Cortex of kidney (tissue), 1 donor: ENCODE data around the gene ZDHHC12.

Experiments
- DNase-seq: peaks from one replicate; lab custom pipeline; 2025; lab: John Stamatoyannopoulos, UW

The ZDHHC12 gene

DNA sequence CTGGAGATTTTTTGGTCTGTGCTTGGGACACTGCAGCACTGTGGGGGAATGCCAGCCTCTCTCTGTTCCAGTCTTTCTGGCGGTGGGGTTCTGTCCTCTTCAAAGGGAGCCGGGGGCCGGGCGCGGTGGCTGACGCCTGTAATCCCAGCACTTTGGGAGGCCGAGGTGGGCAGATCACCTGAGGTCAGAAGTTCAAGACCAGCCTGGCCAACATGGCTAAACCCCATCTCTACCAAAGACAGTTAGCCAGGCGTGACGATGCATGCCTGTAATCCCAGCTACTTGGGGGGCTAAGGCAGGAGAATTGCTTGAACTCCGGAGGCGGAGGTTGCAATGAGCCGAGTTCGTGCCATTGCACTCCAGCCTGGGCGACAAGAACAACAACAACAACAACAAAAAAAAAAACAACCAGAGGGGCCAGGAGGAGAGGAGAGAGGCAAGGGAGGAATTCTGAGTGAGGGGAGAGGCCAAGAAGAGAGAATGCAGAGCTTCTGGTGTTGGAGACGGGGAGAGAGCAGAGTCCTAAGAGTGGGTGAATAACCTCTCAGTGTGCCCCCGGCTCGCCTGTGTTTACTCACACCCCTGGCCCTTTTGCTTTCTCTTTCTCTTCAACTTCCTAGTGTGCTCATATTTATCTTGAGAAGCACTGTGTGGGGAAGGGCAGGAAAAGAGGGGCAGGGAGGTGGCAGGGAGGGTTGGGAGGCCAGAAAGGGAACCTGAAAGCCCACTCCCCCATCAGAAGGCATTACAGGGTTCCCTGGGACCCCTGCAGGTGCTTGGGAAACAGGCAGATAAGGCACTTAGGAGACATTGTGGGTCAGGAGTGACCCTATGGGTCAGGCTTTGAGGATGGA lies 38.1 kb downstream of the ZDHHC12 start:
- DNase-seq: no peak

DNA sequence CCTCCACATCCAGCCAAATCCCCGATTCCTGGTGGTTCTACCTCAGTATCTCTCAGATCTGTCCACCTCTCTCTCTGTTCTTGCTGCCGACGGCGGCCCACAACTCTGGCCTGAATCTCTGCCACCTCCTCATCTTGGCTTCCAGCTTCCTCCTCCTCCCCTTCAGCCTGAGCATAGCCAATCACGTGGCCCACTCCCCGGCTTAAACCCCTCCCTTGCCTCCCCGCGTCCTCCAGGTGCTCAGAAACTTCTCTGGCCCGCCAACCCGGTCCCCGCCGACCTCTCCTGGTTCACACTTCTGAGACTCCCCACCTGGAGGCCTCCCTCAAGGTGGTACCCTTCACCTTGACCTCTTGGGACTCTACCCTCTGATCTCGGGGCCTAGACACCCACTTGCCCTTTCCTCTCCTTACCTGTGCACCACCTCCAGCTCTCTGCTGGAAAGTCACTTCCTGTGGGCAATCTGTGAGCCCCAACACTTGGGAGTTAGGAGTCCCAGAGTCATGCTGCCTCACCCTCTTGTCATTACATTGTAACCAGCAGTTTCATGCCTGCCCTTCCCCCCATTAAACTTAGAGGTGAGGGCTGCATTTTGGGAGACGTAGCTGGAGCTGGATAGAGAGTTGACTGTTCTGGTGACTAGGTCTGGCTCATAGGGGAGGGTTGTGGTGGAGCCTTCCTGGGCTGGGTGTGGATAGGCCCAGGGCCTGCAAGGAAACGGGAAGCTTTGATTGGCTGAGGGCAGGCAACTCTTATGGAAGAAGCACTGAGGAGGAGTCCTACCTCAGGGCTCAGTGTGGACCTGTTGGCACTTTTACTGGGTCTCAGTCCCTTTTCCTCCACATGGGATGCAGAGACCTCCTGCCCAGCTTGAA lies 39.4 kb downstream of the ZDHHC12 start:
- DNase-seq: no peak

DNA sequence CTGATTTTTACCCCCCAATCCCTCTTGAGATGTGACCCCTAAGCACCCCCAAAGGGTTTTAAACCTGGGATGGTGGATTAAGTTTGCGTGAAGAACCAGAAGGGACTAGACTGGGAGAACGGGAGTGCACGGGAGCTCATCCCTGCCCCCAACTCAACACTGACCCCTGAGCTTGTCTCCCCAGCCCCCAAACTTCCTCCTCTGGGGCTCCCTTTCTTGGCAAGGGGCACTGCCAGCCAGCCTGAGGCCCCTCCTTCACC lies 39.9 kb downstream of the ZDHHC12 start:
- DNase-seq: no peak

DNA sequence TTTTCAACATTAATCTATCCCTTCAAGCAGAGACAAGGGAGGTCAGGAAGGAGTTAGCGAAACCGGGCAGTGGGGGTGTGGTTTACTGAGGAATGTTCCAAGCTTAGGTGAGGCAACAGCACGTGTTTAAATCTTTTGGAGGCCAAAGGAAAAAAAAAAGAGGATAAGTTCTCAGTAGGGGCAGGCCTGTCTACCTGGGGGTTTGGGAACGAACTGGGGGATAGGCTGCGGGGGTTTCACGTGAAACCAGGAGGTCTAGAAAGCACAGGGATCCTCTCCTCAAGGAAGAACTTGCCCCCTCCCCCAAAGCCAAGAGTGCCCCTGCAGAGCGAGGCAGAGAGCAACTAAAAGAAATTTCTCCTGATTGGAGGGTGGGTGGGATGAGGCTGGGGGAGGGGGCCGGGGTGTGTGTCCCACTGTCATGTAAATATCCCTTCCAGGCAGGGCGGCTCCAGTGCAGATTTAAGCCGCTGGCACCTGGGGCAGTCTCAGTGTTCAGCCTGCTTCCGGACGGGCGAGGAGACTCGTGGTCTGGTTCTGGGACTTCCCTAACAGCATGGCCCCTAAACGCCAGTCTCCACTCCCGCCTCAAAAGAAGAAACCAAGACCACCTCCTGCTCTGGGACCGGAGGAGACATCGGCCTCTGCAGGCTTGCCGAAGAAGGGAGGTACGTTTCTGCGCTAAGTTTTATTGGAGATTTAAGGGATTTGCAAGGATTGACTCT lies 40.4 kb downstream of the ZDHHC12 start:
- DNase-seq: no peak

DNA sequence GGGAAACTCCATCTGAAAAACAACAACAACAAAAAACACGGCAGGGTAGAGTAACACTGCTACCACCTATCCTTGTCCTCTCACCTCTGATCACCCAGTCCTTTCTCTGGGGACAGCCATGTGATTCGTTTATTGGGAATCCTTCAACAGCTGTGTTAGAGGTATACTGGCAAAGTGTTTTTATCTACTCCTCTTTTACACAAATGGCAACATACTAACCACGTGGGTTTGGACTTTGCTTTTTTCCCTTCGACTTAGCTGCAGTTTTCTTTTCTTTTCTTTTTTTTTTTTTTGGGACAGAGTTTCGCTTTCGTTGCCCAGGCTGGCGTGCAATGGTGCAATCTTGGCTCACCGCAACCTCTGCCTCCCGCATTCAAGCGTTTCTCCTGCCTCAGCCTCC lies 46.1 kb downstream of the ZDHHC12 start:
- no peak for DNase-seq

DNA sequence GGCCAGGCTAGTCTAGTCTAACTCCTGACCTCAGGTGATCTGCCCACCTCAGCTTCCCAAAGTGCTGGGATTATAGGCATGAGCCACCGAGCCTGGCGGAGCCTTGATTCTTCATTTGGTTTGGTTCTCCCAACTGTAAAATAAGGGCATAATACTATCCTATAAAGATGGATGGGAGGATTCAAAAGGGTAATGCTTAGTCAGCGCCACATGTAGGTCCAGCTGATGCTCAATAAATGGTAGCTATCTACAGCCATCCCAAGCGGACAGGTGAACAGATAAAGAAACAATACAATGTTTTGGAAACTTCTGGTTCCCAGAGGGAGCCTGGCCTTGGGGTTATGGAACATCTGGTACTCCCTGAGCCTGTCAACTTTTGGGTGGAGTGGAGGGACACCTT lies 48.5 kb downstream of the ZDHHC12 start:
- no peak for DNase-seq
